CD4-positive, alpha-beta T cell treated with Interleukin-6 at 100 ng/mL for 8 hours (primary cell): ENCODE data around the gene CCDC91.
A peak's percentile ranks its signal among the peaks of the same experiment; 100 is the strongest.

ENCODE experiments used
- DNase-seq: peaks from one replicate; pipeline ENCODE4 v3.0.0-alpha.2; 2020; ENCODE audit warnings: mixed read lengths, low spot score

Gene CCDC91, protein sequence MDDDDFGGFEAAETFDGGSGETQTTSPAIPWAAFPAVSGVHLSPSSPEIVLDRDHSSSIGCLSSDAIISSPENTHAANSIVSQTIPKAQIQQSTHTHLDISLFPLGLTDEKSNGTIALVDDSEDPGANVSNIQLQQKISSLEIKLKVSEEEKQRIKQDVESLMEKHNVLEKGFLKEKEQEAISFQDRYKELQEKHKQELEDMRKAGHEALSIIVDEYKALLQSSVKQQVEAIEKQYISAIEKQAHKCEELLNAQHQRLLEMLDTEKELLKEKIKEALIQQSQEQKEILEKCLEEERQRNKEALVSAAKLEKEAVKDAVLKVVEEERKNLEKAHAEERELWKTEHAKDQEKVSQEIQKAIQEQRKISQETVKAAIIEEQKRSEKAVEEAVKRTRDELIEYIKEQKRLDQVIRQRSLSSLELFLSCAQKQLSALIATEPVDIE

DNA sequence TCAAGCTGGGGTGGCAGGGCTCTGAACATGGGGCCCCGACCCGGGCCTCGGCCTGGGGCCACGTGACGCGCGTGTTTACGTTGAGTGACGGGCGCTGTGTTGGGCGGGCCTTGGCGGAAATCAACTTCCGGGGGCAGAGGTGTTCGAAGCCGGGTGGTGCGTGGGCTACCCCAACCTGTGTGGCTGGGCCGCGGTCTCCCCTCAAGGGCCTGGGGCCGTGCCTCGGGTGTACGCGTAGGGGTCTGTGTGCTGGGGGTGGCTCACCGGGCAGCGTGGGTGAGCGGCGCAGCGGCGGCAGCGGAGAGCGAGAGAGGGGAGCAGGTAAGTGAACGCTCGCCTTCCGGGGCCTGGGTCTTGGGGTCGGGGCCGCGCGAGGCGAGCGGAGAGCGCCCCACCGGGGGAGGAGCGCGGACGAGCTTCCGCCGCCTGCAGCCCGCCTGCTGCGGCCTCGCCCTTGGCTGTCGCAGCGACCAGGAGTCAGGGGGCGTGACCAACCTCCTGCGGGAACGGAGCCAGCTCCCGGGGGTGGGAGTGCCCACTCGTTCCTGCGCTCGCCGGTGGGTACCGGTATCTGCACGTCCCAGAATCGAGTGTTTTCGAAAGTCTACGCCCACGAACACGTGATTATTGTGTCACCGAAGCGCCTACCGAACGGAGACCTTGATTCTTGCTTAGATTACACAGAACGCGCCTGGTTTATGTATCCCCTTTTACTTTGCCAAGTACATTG, at the start of gene CCDC91:
TSS of gene CCDC91 (plus strand) at position 136 of the 730 bp plus-strand sequence. CDS start 66,760 bp downstream, outside the sequence.
- peak; percentile 84 for DNase-seq

DNA sequence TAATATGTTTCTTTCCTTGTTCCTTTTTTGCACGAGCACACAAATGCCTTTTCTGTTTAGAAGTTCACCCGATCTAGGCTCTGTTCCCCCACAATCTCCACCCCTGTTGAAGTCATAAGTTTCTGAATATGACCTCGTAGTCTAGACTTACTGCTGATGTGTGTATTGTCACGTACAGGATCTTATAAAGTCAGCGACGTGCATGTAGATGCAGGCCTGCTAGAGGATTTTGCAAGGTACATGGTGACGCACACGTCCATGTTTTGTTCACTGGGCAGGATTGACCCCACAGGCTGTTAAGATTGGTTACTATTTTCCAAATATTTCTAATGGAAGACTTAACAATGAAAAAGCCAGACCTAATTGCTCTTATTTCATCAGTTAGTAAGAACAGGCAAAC, 46.2 kb upstream of the CCDC91 start:
- no peak for DNase-seq

DNA sequence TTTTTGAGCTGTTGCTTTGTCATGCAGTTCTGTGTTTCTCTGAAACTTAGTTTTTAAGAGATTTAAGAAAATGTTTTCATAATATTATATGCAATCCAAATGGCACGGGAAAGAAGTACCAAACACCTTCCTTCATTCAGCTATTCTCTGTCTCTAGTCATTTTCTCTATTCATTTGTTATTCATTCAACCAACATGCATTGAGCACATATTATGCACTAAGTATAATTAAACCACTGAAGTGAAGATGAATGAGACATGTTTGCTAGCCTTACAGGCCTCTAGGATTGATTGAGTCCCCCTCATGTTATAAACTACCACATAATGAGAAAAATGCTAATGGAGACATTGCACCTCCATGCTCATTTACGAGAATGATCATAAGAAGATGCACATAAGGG, 45.7 kb upstream of the CCDC91 start:
- no peak for DNase-seq

DNA sequence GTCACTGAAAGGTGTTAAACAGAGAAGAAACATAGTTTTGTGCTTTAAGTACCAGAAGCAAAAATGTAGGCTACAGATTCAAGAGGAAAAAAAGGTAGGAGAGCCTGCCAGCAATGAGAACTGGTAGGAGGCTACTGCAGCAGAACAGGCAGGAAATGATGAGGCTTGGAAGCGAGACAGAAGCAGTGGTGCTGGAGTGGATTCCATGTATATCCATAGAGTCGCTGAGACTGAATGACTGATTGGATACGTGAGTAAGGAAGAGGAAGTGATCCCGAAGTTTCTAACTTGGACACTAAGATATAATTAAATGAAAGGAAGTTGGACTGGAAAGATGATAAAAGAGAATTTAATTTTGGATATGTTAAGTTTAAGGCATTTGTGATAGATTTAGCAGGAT, 45.0 kb upstream of the CCDC91 start:
- DNase-seq, result no peak

DNA sequence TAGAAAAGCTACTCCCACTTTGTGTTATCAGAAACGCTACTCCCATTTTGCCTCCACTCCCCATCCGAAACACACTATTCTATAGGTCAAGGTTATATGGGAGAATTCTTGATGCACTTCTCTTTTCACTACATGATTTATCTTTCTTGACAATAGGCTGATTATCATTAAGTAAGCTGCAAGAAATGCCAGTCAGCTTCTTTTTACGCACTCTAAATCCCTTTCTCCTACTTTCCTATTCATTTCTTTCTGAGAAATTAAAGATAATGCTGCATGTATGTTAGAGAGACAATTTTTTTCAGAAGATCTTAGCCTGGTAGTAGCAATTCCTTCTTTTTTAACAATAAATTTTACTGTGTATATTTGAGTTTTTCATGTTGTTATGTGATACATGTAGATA, 41.0 kb upstream of the CCDC91 start:
- no peak for DNase-seq

DNA sequence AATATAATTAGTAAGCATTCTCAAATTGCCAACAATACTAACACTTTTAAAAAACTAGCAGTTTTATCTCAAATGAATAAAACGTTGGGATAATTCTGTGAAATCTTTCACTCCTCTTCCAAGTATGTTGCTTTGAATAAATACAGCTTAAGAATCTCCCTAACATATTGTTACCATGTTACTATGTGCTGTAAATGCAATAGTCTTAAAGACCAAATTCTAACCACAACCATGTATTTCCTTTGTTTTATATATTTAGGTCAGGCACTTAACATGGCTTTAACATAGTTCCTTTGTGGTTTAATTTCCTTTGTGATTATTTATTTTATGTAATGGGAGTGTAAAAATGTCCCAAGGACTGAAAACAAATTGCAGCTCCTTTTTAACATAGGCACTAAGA, 33.9 kb upstream of the CCDC91 start:
- DNase-seq, result no peak

DNA sequence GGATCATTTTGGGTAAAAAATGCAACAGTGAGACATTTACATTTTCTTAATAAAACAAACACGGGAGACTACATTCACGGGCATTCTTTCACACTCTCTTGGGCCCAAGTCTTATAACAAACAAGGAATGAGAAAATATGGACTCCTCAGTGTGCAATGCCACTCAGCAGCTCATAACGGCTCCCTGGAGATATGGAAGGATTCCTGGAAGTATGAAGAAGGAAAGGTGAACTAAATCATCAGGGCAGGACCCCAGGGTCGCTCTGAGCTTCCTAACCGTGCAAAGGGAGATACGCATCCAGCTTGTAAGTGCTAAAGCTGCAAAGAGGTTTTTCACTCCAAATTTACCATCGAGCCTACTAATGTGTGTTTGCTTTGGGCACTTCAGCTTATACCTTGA, 33.5 kb upstream of the CCDC91 start:
- DNase-seq, result no peak

DNA sequence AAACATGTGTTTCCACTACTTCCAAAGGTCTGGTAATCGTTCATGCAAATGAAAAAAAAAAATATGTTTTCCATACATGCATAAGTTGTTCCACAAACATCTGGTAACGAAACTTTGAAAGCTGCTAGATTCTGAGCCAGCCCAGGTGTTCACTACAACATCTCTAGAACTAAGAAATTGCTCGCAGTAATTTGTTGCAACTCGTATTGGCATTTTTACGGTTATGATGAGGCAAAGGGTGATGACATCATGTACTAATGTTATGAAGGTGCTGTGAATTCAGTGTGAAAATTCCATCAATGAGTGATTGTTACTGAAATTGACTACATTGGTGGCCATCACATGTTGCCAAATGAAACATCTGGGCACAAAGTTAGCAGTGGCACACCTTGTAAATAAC, 31.9 kb upstream of the CCDC91 start:
- no peak for DNase-seq

DNA sequence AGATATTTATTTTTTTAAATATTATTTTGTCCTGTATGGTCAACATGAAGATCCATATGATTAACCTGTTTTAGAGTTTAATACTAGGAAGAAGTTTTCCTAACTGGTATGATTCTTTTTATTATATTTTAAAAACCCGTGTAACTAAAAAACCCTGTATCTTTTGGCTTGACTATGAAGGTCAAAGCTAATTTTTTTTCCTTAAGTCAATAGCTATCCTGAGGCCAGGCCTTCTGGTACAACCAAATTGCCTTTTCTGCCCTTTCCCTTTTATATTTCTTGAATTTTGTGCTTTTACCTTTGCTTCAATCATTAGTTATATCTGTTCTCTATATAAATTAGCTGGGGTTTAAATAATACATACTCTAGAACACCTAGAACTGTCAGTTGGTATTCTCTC, 30.6 kb upstream of the CCDC91 start:
- DNase-seq, result no peak

DNA sequence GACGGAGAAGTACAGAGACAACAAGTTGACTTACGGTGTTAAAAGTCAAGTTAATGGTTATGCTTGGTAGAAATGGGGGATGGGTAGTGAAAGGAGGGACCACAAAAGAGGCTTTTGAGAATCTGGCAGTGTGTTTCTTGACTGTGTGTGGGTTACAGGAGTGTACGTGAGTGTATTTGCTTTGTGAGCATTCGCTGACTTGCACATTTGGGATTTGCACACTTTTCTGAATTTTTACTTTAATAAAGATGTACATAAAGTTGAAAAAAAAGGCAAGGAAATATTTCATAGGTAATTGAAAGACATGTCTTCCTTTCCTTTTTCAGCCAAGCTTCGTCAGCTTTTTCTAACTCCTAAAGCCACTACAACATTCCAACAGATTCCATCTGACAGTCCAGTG, 28.6 kb upstream of the CCDC91 start:
- no peak for DNase-seq

DNA sequence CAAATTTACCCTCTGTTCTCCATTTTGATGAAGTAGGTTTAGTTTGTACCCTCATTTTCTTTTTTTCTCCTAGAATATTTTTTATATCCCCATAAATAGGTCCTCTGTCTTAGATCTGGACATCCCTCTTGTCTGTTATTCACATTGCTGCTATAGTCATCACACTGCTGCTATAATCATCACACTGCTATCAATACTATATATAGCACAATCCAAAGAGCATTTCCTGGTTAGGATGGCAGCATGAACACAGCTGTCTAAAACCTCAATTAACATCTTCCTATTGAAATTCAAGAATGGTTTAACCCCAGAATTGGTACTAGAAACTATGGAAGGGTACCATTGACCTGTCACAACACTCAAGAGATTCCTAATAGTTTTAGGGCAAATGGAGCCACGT, 27.6 kb upstream of the CCDC91 start:
- DNase-seq, result no peak

DNA sequence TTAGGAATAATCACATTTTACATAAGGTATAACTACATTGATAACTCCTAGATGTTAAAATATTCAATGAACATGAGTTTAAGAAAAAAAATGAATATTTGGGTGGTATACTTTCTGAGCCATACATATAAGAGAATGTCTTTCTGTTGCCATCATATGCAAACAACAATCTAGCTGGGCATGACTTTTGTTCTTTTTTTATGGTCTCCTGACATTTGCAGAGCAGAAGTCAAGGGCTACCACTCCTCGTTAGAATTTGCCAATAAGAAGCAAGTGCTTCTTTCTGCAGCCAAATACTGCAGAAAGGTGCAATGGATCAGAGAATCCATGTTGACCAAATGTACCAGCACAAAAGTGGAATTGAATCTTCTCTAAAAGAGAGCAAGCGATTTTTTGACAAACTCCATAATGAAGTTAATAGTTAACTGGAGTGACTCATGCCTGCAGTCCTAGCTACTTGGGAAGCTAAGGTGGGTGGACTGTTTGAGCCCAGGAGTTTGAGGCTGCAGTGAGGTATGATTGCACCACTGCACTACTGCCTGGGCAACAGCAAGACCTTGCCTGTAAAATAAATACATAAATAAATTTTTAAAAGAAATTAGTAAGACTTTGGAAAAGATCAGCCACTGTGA, 25.5 kb upstream of the CCDC91 start:
- DNase-seq, result no peak

DNA sequence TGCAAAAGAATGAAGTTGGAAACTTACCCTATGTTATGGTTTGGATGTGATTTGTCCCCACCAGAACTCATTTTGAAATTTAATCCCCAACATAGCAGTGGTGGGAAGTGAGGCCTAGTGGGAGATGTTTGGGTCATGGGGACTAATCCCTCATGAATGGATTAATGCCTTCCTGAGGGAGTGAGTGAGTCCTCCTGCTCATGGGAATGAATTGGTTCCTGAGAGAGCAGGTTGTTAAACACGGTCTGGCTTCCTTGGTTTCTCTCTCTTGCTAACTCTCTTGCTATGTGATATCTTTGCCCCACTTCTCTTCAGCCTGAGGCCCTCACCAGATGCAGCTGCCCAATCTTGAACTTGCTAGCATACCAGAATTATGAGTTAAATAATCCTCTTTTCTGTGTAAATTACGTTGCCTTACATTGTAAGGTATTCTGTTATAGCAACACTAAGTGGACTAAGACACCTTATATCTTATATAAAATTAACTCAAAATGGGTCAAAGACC, 22.2 kb upstream of the CCDC91 start:
- DNase-seq, result no peak

DNA sequence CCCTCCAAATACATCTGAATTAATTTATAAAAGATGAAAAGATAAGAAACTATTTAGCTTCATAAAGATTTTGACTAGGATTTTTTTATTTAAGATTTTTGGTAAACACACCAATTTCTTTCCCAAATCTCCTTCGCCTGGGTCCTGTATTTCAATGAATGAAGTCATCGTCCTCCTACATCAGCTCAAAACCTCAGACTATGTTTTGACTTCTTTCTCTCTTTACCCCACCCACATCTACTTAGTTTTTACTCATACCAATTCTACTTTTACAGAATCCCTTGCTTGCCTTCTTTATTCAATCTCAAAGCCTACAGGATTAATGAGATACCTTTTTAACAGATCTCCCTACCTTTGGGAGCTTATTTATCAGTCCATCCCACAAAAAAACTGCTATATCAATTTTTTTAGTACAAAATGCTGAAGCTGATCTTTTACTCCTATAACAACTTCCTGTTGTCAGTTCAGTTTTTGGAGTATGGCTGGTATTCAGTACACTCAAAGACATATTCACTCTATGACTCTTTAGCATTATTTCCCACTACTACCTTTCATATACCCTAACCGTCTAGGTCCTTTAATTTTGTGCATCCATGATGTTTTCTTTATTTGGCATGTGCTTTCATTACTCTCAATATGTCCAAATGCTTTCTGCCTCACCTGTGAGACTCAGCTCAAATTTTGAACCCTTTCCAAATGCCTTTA, 18.7 kb upstream of the CCDC91 start:
- DNase-seq, result no peak

DNA sequence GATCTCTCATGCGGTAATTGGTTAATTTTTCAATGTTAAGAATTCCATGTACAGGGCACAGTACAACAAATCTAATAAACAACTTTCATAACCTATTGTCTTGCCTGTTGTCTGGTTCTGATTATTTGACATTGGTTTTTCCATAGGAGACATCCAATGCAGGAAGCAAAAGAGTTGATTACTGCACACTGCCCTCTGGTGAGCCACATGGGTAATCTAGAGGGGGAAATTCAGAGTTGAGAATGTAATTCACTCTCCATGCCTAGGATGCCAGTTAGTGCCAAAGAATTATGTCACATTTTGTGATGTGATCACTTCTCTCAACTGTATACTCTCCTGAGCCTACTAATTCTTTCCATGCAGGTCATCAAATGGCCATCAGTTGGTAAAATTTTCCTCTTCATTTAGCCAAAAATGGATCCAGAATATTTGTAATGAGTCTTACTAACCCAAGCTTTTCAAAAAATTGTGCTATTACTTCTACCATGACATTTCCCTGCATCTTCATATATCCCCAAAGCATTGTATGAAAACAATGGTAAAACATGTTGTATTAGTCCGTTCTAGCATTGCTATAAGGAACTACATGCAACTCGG, 17.7 kb upstream of the CCDC91 start:
- DNase-seq, result no peak

DNA sequence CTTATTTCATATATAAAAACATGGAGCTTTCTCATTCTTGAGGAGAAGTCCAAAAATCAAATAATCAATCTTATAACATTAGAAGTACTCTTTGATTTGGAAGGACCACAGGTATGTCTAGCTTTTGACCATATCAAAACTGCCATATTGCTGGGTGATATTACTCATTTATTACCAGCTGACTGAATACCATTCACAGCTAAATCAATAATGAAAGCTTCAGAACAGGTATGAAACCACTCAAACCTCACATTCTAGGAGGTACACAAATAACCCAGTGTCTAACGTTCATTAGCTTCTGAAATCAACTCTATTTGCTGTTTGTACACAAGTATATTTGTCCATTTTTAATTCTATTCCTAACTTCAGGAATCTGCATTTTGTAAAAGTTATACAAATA, 16.8 kb upstream of the CCDC91 start:
- DNase-seq, result no peak

DNA sequence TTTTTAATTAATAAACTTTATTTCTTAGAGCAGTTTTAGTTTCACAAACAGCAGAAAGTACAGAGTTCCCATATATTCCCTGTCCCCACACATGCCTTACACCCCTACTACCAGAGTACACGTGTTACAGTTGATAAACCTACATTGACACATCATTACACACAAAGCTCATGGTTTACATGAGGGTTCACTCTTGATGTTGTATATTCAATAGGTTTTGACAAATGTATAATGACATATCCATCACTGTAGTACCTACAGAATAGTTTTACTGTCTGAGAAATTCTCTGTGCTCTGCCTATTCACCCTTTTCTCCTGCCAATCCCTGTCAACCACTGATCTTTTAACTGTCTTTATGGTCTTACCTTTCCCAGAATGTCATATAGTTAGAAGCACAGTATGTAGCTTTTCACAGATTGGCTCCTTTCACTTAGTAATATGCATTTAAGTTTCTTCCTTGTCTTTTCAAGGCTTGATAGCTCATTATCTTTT, 15.1 kb upstream of the CCDC91 start:
- DNase-seq, result no peak

DNA sequence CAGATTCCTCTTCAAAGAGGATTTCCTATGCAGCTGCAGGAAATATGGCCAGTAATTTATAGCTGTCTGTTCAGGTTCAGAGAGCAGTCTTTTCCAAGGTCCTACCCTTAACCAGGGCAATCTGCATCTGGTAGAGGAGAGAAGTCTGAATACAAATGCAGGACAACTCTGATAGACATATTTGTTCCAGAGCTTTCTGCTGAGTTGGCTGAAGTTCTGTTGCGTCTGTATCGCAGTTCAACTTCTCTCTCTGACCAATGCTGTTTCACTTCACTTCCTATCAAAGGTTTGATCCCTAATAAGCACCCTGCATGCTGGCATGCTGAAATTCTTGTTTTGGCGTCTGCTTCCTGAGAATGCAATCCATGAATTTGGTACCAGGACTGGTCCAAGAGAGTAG, 14.0 kb upstream of the CCDC91 start:
- no peak for DNase-seq

DNA sequence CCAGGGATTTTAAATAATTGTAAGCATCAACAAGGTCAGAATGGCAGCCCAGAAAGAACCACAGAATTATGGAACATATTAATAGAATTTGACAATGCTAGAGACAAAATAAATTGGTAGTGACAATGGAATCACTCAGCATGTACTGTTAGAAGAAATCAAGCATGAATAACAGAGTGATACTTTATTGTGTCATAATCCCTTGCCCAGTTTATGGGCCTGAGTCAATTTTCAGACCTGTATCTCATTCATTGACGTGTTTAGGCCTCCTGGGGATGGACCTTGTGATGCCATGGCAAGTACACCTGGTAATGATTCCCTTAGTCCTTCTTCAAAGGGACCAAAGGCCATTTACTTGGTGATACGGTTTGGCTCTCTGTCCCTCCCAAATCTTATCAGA, 12.8 kb upstream of the CCDC91 start:
- DNase-seq, result no peak

DNA sequence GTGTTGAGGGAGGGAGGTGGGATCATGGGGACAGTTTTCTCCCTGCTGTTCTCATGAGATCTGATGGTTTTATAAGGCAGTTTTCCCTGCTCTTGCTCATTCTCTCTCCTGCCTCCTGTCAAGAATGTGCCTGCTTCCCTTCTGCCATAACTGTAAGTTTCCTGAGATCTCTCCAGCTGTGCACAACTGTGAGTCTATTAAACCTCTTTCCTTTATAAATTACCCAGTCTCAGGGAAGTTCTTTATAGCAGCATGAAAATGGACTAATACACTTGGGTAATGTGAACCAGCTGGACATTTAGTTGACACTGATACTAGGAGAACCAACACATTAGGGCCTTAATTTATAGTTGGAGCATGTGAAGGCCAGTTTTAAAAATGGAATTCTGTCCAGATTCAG, 12.4 kb upstream of the CCDC91 start:
- no peak for DNase-seq

DNA sequence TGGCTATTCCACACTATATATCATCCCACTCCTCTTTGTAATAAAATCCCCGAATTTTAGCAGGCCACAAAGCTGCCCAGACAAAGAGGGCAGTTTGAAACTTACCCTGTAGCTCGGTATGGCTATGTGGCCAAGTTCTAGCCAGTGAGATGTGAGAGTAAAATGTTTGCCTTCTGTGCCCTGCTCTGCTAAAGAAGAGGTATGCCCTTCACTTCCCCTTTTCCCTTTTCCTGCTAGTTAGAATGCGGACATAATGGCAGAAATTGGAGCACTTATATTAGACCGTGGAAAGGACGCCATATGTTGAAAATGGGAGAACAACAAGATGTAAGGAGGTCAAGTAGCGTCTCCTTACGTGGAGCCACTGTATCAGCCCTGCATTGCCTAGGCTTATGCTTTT, 11.5 kb upstream of the CCDC91 start:
- no peak for DNase-seq

DNA sequence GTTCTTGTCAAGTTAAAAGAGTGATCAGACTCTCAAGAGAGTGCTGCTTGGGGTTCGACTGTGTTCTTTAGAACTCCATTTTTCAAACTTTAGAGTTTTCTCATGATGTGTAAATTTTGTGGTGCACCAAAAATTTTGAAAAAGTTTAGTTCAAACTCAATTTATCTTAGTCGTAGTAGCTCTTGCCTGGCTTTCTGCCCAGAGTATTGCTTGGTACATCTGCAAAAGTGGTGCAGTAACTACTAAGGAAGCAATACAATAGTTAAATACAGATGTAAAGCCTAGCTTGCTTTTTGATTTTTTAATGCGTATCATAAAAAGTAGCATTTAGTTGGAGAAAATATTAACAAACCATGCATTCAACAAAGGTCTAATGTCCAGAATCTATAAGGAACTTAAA, 9.5 kb upstream of the CCDC91 start:
- DNase-seq, result no peak
